GM08714 (cell line): ENCODE measurements around the gene NCSTN.

Source experiments
- H3K4me3 ChIP-seq: fragments of 200-500 bp; sonication (Bioruptor generic); 2 replicates; pipeline ENCODE4 v1.5.1; 2014; ENCODE audit warnings: mild to moderate bottlenecking, low read length, inconsistent platforms
- ZNF274 ChIP-seq: IDR thresholded peaks from 2 replicates; pipeline ENCODE4 v1.6.1; 2012; ENCODE audit warnings: mild to moderate bottlenecking, low read depth, low read length

NCSTN gene

DNA sequence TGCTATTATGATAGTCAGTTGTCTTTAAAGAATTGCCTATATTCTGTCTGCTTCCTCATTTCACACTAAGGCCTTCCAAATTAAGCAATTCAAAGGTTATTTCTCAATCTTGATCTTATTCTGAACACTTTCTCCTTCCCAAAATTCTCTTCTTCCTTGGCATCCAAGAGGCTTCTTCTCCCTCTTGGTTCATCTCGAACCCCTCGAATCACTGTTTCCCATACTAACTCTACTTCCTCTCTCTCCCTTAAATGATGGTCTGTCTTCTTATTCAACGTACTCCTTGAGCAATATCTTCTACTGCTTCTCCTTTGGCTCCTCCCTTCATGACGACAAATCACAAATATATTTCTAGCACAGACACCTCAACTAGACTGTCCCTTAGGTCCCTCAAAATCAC, 4.6 kb upstream of the NCSTN start:
- H3K4me3 ChIP-seq = no peak overlapping the region
- TF ChIP-seq ZNF274 = no peak

DNA sequence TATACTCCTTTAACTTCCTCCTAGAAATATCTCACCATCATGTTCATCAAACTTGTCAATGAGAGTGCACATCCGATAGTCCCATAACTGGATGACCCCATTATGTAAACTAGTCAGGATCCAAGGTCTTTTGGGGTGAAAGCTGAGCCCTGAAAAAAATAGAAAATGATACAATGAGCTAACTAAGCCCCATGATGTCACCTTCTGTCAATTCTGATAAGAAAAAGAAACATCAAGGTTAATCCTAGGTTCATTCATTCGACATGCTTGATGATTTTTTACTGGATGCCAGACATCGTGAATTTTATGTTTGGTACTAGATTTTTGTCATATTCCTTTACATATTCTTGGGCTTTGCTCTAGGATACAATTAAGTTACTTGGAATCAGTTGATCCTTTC, 3.0 kb upstream of the NCSTN start:
- no peak overlapping the region for H3K4me3 ChIP-seq
- no peak for TF ChIP-seq ZNF274

DNA sequence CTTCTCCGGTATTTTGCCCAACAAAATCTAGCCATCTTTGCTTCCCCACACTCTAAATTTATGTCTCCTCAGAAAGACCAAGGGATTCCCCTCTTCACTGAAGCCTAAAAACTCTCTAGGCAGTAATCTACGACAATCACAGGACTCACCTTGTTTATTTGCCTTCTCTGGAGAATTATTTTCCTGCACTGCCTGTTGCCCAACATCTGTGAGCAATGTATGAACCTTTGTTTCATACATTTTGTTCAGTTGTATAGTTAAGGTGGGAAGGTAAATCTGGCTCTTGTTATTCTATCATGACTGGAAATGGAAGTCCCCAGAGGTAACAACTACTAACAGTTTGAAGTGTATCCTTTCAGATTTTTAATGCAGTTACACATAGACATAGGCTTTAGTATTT, 2.3 kb upstream of the NCSTN start:
- TF ChIP-seq ZNF274 = no peak

DNA sequence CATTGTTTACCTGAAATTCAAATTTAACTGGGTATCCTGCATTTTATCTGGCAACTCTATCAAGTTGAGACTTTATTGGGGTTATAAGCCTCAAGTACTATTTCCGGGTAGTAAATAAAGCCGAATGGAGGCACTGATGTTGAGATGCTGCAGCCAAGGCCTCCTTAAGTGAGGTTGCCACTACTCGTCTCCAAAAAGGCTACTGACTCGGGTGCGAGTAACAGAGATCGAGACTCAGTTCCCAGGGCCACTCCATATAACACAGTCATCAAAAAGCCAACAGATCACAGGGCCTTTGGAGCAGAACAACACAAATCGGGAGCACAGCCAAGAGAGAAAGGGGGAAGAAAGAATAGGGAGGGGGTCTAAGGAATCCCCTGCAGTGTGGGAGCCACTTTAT, 657 bp upstream of the NCSTN start:
- TF ChIP-seq ZNF274 = no peak
- H3K4me3 ChIP-seq = peak overlapping the region; percentile 76

More for the DNA sequence above, 2.3 kb upstream of the NCSTN start:
- no peak overlapping the region; the same call in 1 of the 2 replicates for H3K4me3 ChIP-seq

DNA sequence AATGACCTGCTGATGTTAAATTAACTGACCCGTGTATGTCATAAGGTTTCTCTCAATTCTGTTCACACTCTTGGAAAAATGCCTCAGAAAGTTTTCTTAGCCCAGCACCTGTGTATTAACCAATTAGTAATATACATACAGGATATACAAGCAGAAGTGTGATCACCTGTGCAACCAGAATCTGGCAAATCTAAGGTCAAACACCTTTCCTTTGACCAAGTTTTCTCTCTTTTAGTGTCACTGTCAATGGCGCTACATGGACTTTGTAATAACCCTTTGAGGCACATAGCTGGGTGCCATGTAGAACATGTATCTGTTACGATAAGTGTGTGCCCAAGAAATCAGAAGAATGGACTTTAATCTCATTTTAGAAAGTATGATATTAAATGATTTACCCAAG, 1.1 kb downstream of the NCSTN start:
- peak overlapping the region; percentile 76; the same call in 1 of the 2 replicates for H3K4me3 ChIP-seq
- no peak for TF ChIP-seq ZNF274

DNA sequence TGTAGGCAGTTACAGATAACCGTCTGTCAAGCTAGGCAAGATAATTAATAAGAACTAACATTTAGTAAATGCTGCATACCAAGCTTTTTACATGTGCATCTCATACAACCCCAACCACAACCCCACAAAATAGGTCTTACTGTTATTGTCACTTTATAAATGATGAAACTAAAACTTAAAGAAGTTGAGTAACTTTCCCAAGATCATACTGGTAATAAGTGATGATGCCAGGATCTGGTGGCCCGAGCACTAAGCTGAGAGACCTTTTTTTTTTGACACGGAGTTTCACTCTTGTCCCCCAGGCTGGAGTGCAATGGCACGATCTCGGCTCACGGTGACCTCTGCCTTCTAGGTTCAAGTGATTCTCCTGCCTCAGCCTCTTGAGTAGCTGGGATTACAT, 1.8 kb downstream of the NCSTN start:
- H3K4me3 ChIP-seq = no peak overlapping the region
- TF ChIP-seq ZNF274 = no peak

DNA sequence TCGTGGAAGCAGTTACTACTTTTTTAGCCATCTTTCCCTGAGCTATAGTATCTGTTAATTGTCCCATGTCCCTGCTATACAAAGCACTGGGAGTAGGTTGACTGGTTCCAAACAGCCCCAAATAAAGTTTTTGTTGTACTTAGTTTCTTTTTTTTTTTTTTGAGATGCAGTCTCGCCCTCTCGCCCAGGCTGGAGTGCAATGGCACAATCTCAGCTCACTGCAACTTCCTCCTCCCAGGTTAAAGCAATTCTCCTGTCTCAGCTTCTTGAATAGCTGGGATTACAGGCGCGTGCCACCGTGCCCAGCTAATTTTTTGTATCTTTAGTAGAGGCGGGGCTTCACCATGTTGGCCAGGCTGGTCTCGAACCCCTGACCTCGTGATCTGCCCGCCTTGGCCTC, 3.3 kb downstream of the NCSTN start:
- H3K4me3 ChIP-seq = no peak overlapping the region
- TF ChIP-seq ZNF274 = no peak

DNA sequence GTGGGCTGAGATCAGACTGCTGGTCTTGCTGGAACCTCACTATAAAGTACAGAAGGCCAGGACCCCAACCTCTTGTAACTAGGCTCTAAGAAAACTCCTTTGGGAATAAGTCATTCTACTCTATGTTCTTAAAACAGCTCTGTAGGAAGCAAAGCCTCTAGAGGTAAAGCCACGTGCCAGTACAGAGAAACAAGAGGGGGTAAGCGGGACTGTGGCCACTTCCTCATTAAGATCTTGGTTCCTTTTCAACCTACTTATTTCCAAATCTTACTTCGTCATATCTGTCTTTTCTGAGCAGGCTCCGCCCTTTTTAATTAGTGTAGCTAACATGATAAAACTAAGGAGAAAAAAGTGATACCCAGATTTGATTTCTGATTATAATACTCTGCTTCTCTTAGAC, 3.8 kb downstream of the NCSTN start:
- TF ChIP-seq ZNF274 = no peak
- H3K4me3 ChIP-seq = no peak overlapping the region

DNA sequence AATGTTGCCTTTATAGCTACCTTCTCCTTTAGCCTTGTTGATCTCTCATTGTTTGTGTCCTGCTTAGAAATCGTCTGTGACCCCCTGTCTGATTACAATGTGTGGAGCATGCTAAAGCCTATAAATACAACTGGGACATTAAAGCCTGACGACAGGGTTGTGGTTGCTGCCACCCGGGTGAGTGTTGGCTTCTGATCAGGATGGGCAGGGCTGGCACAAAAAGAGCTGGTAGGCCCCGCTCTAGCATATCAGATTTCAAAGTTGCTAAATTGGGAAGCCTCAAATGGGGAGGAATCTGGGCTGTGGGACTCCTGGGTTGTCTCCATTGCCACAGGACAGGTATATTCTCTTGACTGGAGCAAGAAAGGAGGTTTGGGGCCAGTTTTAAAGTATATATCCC, 8.4 kb downstream of the NCSTN start:
- H3K4me3 ChIP-seq = no peak overlapping the region
- no peak for TF ChIP-seq ZNF274

DNA sequence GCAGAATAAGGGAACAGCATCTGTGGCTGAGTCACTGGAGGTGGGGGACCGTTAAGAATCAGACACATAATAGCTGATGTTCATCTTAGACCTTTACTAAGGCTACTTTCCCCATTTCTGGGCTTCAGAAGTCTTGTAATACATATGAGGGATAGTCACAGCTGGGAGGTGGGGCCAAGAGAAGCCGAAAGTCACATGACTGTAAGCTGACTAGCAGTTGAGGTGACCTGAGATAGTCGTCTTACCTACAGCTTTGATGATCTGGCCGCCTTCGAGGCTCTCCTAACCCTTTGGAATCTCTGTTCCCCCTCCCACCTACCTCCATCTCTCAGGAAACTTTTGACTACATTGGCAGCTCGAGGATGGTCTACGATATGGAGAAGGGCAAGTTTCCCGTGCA, 9.4 kb downstream of the NCSTN start:
- no peak for TF ChIP-seq ZNF274
- H3K4me3 ChIP-seq = no peak overlapping the region

DNA sequence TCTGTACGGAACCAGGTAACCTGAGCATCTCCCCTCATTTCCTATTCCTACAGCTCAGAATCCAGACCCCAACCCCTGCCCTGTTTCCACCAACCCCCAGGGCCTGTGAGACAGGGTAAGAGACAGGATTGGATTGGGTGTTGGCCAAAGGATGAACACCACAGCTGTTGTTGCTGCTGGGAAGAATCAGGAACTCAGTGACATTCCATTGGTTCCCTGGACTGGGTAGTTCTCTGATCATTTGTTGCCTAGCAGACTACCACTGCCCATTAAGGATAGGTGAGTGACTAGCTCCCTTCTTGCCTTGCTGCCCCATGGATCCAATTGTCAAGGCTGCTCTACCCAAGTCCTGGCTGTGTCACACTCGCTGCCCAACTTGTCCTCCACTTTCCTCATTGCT, 10.0 kb downstream of the NCSTN start:
- no peak for TF ChIP-seq ZNF274
- no peak overlapping the region for H3K4me3 ChIP-seq

DNA sequence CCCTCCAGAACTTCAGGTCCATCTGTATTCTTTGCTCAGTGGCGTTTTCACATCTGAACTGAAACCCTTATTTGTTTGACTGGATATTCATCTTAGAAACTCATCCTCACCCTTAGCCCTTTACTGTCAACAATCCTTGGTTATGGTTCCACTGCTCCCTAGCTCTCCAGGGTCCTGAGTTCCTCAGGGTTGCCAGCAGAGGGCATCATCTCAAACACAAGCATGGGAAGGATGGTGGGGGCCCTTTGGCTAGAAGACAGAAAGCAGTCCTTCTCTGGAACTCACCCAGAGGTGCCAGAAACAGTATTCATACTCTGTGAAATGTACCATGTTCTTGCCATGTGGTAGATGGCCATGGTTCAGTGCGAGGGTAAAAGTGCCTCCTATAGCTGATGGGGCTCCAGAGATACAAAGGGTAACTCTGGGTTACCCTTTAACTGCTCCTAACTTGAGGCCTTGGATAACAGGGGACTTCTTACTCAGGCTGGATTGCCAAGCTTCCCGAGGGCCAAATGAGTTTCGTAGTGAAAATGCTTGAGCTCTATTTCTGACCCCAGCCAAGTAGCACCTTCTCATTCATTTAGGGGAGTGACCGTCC, 11.3 kb downstream of the NCSTN start:
- H3K4me3 ChIP-seq = no peak overlapping the region
- TF ChIP-seq ZNF274 = no peak

DNA sequence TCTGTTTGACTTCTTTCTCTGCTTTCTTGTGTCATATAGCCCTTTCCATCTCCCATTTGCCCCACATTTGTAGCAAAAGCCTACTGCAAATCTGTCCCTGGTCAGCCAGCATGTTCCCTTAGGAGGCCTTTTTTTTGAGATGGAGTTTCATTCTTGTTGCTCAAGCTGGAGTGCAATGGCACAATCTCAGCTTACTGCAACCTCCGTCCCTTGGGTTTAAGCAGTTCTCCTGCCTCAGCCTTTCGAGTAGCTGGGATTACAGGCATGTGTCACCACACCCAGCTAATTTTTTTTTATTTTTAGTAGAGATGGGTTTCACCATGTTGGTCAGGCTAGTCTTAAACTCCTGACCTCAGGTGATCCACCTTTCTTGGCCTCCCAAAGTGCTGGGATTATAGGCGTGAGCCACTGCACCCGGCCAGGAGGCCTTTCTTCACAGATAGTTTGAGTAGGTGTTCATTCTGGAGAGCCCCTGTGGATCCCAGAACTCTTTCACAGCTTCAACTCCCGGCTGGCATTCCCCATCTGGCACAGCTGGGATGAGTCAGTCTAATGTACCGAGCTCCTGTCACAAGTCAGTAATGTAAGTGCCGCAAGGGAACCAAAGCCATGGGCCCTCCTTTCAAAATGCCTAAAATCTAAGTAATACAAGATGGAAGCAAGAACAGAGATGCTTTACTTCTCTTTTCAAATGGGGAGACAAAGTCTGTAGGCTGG, 14.3 kb downstream of the NCSTN start:
- no peak overlapping the region for H3K4me3 ChIP-seq
- TF ChIP-seq ZNF274 = no peak

DNA sequence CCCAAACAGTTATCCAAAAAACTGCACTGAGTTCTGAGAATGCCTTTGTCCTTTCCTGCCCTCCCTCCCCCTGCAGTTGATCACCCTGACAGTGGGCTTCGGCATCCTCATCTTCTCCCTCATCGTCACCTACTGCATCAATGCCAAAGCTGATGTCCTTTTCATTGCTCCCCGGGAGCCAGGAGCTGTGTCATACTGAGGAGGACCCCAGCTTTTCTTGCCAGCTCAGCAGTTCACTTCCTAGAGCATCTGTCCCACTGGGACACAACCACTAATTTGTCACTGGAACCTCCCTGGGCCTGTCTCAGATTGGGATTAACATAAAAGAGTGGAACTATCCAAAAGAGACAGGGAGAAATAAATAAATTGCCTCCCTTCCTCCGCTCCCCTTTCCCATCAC, 14.9 kb downstream of the NCSTN start:
- no peak for TF ChIP-seq ZNF274
- no peak overlapping the region for H3K4me3 ChIP-seq

DNA sequence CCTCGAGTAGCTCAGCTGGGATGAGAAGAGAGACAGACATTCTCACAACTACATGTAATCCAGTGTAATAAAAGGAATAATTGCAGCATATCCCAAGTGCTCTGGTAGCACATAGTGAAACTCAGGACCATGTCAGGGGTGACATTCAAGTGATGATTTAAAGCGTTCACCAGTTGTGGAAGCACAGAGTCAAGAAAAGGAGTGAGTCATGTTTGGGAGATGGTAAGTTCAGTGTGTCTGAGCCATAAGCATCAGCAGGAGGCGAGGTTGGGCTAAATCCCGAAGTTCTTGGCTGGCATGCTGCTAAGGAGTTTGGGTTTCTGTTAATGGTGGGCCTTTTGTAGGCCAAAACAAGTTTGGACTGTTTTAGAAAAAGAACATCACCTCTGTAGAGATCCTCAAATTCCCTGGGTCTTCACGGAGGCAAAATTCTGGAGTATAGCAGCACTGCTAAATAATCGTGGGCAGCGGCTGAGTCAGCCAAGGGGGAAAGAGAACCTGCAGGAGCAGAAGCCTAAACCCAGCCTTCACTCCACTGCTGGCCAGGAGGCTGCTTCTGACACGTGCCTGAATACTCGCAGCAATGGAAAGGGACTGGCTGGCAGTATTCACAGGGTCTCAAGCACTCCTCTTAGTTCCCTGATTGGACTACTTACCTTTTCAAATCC, 16.5 kb downstream of the NCSTN start:
- no peak for TF ChIP-seq ZNF274
- H3K4me3 ChIP-seq = no peak overlapping the region
